ENCODE measurements around the gene CARMIL1.

CARMIL1 gene

DNA sequence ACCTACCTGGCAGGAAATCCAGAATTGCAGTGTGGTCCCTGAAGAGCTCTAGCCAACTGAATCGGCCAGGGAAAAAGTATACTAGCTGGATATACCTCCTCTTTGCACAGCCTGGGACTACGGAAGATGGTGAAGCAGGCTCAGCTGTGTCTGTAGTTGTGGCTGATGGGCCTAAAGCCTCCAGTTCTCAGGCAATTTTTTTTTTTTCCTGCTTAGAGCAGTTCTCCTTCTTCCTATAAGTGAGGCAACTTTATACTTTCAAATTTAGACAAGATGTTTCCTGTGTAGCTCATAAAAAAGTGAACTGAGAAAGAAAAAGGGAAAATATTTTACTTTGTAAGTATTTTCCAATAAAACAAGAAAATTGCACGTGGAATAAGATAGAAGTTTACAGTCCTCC, 172.9 kb downstream of the CARMIL1 start:
- Histone ChIP-seq H3K9me3 (no peaks in the 10 kb centered on the region), H3K36me3 (no peaks in the 10 kb centered on the region), H3K4me1 (ENCODE audit: control insufficient read depth in 1 of 2, insufficient read depth in 1 of 2, low read depth in 1 of 2, low read length in 1 of 2) (no peaks in the 10 kb centered on the region), H3K27ac (no peak overlapping the region), H3K27me3 (no peaks in the 10 kb centered on the region), H3K4me3 (ENCODE audit: low read depth in 1 of 2, low read length in 1 of 2) (no peak overlapping the region)
- TF ChIP-seq CTCF (IDR thresholded peaks at IDR 0.05): no peak

- no peaks in the 10 kb centered on the region for H3K4me1 ChIP-seq (ENCODE audit: control insufficient read depth in 1 of 2, insufficient read depth in 1 of 2, low read depth in 1 of 2, low read length in 1 of 2)
- H3K9me3 ChIP-seq: no peaks in the 10 kb centered on the region
- no peaks in the 10 kb centered on the region for H3K27me3 ChIP-seq
- no peak for TF ChIP-seq CTCF (IDR thresholded peaks at IDR 0.05)
- H3K36me3 ChIP-seq: no peaks in the 10 kb centered on the region
- no peak overlapping the region for H3K4me3 ChIP-seq (ENCODE audit: low read depth in 1 of 2, low read length in 1 of 2)
- no peak overlapping the region for H3K27ac ChIP-seq
These were observed 174.1 kb downstream of the CARMIL1 start for GRCh38 chr6:25453288-25453687.

- H3K4me1 ChIP-seq (ENCODE audit: control insufficient read depth in 1 of 2, insufficient read depth in 1 of 2, low read depth in 1 of 2, low read length in 1 of 2): no peaks in the 10 kb centered on the region
- H3K9me3 ChIP-seq: no peaks in the 10 kb centered on the region
- TF ChIP-seq CTCF (IDR thresholded peaks at IDR 0.05): no peak
- no peaks in the 10 kb centered on the region for H3K27me3 ChIP-seq
- H3K27ac ChIP-seq: no peak overlapping the region
- no peaks in the 10 kb centered on the region for H3K36me3 ChIP-seq
- H3K4me3 ChIP-seq (ENCODE audit: low read depth in 1 of 2, low read length in 1 of 2): no peak overlapping the region
These were observed 175.0 kb downstream of the CARMIL1 start for GRCh38 chr6:25454136-25454535.

- Histone ChIP-seq H3K27me3 (no peaks in the 10 kb centered on the region), H3K4me1 (ENCODE audit: control insufficient read depth in 1 of 2, insufficient read depth in 1 of 2, low read depth in 1 of 2, low read length in 1 of 2) (no peaks in the 10 kb centered on the region), H3K9me3 (no peaks in the 10 kb centered on the region), H3K36me3 (no peaks in the 10 kb centered on the region), H3K27ac (no peak overlapping the region), H3K4me3 (ENCODE audit: low read depth in 1 of 2, low read length in 1 of 2) (no peak overlapping the region)
- TF ChIP-seq CTCF (IDR thresholded peaks at IDR 0.05): no peak
These were observed 177.3 kb downstream of the CARMIL1 start for GRCh38 chr6:25456249-25457040.

DNA sequence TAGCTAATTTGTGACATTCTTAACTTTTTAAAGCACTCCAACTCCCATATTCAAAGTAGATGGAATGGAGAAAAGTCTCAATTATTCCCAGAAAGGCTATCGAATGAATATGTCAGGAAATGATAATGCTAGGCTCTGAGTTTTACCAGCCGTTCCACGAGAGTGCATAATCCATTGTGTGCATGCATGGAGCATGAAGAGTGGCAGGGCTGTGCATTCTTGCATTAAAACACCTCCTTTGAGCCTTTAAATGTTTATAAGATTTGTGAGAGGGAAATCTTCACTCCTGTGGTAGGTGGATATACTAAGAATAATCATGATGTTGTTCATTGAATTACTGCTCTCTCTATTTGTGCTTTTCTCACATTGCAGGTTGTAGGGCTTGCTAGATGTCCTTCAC, 178.3 kb downstream of the CARMIL1 start:
- no peak for TF ChIP-seq CTCF (IDR thresholded peaks at IDR 0.05)
- Histone ChIP-seq H3K27ac (no peak overlapping the region), H3K9me3 (no peaks in the 10 kb centered on the region), H3K27me3 (no peaks in the 10 kb centered on the region), H3K4me3 (ENCODE audit: low read depth in 1 of 2, low read length in 1 of 2) (no peak overlapping the region), H3K36me3 (no peaks in the 10 kb centered on the region), H3K4me1 (ENCODE audit: control insufficient read depth in 1 of 2, insufficient read depth in 1 of 2, low read depth in 1 of 2, low read length in 1 of 2) (no peaks in the 10 kb centered on the region)

All from neutrophil (primary cell).